ENCODE data around the gene ABCC1.

ABCC1 gene

GRCh38 chr16:16084874-16085273, 135.5 kb downstream of the ABCC1 start:
- H3K4me3 ChIP-seq (IDR thresholded peaks at IDR 0.05; ENCODE audit: insufficient read depth, low read depth, low read length): no peak overlapping the region
- H3K4me1 ChIP-seq (ENCODE audit: low read depth, poor library complexity, severe bottlenecking): no peaks in the 10 kb centered on the region
- H4K20me1 ChIP-seq (ENCODE audit: insufficient read depth): no peaks in the 10 kb centered on the region
- H3K27ac ChIP-seq: no peak overlapping the region
- no peak overlapping the region for H2AFZ ChIP-seq (ENCODE audit: low read depth)
- peaks cover 21% of the 10 kb centered on the region; the same call in 1 of the 2 replicates for H3K36me3 ChIP-seq (ENCODE audit: insufficient read depth)
- H3K79me2 ChIP-seq (ENCODE audit: insufficient read depth, low read depth): no peaks in the 10 kb centered on the region
- H3K27me3 ChIP-seq (ENCODE audit: insufficient read depth, low read depth): no peaks in the 10 kb centered on the region
- H3K4me2 ChIP-seq: no peak overlapping the region
- no peak overlapping the region for H3K9ac ChIP-seq
- no peak for TF ChIP-seq CTCF (conservative IDR thresholded peaks at IDR 0.05; ENCODE audit: low read depth, low read length)

- Histone ChIP-seq H3K4me1 (ENCODE audit: low read depth, poor library complexity, severe bottlenecking) (no peaks in the 10 kb centered on the region), H3K27ac (no peak overlapping the region), H3K27me3 (ENCODE audit: insufficient read depth, low read depth) (no peaks in the 10 kb centered on the region), H3K4me3 (IDR thresholded peaks at IDR 0.05; ENCODE audit: insufficient read depth, low read depth, low read length) (no peak overlapping the region), H2AFZ (ENCODE audit: low read depth) (no peak overlapping the region), H4K20me1 (ENCODE audit: insufficient read depth) (no peaks in the 10 kb centered on the region), H3K9ac (no peak overlapping the region), H3K36me3 (ENCODE audit: insufficient read depth) (peaks cover 21% of the 10 kb centered on the region; the same call in 1 of the 2 replicates), H3K4me2 (no peak overlapping the region), H3K79me2 (ENCODE audit: insufficient read depth, low read depth) (no peaks in the 10 kb centered on the region)
- TF ChIP-seq CTCF (conservative IDR thresholded peaks at IDR 0.05; ENCODE audit: low read depth, low read length): no peak
Observed at GRCh38 chr16:16086653-16087446, 137.4 kb downstream of the ABCC1 start.

- H3K4me2 ChIP-seq: no peak overlapping the region
- no peaks in the 10 kb centered on the region for H4K20me1 ChIP-seq (ENCODE audit: insufficient read depth)
- H3K27ac ChIP-seq: no peak overlapping the region
- TF ChIP-seq CTCF (conservative IDR thresholded peaks at IDR 0.05; ENCODE audit: low read depth, low read length): no peak
- no peaks in the 10 kb centered on the region for H3K4me1 ChIP-seq (ENCODE audit: low read depth, poor library complexity, severe bottlenecking)
- no peaks in the 10 kb centered on the region for H3K79me2 ChIP-seq (ENCODE audit: insufficient read depth, low read depth)
- no peak overlapping the region for H2AFZ ChIP-seq (ENCODE audit: low read depth)
- H3K9ac ChIP-seq: no peak overlapping the region
- peaks cover 5% of the 10 kb centered on the region; the same call in 1 of the 2 replicates for H3K36me3 ChIP-seq (ENCODE audit: insufficient read depth)
- H3K27me3 ChIP-seq (ENCODE audit: insufficient read depth, low read depth): no peaks in the 10 kb centered on the region
- H3K4me3 ChIP-seq (IDR thresholded peaks at IDR 0.05; ENCODE audit: insufficient read depth, low read depth, low read length): no peak overlapping the region
Observed at GRCh38 chr16:16090238-16090637, 140.8 kb downstream of the ABCC1 start.

- no peaks in the 10 kb centered on the region for H3K27me3 ChIP-seq (ENCODE audit: insufficient read depth, low read depth)
- no peaks in the 10 kb centered on the region for H3K79me2 ChIP-seq (ENCODE audit: insufficient read depth, low read depth)
- H3K4me3 ChIP-seq (IDR thresholded peaks at IDR 0.05; ENCODE audit: insufficient read depth, low read depth, low read length): no peak overlapping the region
- no peak for TF ChIP-seq CTCF (conservative IDR thresholded peaks at IDR 0.05; ENCODE audit: low read depth, low read length)
- no peaks in the 10 kb centered on the region for H4K20me1 ChIP-seq (ENCODE audit: insufficient read depth)
- H3K4me1 ChIP-seq (ENCODE audit: low read depth, poor library complexity, severe bottlenecking): no peaks in the 10 kb centered on the region
- H2AFZ ChIP-seq (ENCODE audit: low read depth): no peak overlapping the region
- no peak overlapping the region for H3K4me2 ChIP-seq
- H3K9ac ChIP-seq: no peak overlapping the region
- 0 out of 2 replicates have a peak, but pooled peaks cover 5% of the 10 kb centered on the region for H3K36me3 ChIP-seq (ENCODE audit: insufficient read depth)
- no peak overlapping the region for H3K27ac ChIP-seq
Observed at GRCh38 chr16:16092925-16093627, 143.7 kb downstream of the ABCC1 start.
